NCI-H460 (cell line): ENCODE data around the gene GDPD5. TPM values are rescaled to one million over a fixed set of nuclear protein-coding genes. Genes with fewer than 3 reads are reported as not detected.
A peak's percentile ranks its signal among the peaks of the same experiment; 100 is the strongest.

Experiments
- DNase-seq: peaks from one replicate; pipeline ENCODE4 v3.0.0-alpha.2; 2016; ENCODE audit warnings: low read depth; ENCODE audit errors: extremely low read depth
- polyA plus RNA-seq: library from polyadenylated mRNA; depleted of rRNA; stranded (reverse); fragments of >200 nt; gene quantifications from 2 replicates; pipeline ENCODE4 v1.2.3, GENCODE V29; 2014; cell fraction: nucleus; rRNA removed
- total RNA-seq: library from RNA; depleted of rRNA; stranded (reverse); fragments of >200 nt; shearing (Covaris generic); gene quantifications from 2 replicates; pipeline ENCODE4 v1.2.3, GENCODE V29; 2014; rRNA removed

Gene GDPD5
- total RNA-seq, result 4.0 and 6.5 TPM in 2 replicates
- 8.4 and 9.2 TPM in 2 replicates for polyA plus RNA-seq

DNA sequence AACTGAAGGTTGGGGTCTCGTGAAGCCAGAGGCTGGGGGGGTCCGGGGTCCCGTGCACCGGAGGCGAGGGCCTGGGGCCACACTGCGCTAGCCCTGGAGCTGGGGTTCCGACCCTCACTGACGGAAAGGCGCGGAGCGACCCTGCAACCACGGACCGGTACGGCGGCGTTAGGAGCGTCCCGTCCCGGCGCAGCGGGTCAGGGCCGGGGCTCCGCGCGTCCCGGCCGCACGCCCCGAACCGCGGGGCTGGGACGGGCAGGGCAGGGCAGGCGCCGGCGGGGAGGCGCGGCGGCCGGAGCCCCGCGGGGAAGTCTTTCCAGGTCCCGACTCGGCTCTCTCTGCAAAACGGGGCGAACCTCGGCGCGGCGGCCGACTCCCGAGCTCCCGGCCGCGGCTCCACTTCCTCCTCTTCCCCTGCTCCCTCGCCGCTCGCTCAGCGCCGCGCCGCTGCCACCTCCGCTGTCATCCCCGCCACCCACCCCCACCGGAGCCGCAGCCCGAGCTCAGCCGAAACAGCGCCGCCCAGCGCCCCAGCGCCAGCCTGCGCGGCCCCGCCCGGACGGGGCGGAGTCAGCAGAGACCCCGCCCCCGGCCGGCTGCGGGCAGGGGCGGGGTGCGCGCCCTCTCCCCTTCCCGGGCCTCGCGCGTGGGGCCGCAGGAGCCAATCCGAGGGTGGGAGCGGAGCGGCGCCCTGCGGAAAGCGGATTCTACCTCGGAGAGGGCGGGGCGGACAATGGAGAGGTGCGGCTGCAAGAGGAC, at the start of gene GDPD5:
Gene GDPD5, minus strand, starts transcription at position 509 of the 759 bp plus-strand sequence. CDS start 48,206 bp downstream, outside the sequence.
- DNase-seq, result peak; percentile 64

DNA sequence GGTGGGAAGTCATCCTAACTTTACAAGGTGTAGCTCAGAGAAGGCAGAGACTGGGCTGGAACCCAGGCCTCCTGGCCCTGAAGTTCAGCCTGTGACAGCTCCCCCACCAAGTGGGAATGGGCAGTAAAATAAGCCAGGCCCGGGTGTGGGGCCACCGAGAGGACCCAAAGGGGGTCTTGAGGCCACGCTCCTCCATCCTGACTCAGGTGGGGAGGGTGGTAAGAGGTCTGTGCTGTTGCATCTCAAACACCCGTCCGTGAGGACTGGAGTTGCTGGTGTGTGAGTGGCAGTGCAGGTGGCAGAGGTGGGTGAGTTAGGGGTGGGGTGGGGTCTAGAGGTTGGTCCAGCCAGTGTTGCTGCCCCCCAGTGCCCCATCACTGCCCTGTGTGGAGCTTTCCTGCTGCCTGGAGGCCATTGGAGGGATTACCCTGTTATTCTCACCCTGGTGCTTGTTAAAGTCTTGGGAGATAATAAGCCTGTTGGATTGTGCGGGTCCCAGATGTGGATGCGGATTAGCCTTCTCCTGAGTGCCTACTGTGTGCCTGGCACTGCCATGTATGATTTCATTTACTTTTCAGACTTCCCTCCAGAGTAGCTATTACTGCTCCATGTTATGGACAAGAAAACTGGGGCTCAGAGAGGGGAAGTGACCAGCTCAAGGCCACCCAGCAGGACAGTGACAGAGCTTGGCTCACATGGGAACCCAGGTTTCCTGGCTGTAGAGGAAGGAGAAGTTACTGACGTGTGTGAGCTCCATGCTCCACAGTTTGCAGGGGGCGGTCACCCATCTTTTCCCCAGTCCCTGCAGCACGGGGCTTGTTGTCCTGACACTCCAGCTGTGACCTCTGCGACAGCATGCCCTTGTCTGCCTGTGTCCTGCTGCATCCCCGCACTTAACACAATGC, 49.2 kb upstream of the GDPD5 start:
- DNase-seq, result no peak

DNA sequence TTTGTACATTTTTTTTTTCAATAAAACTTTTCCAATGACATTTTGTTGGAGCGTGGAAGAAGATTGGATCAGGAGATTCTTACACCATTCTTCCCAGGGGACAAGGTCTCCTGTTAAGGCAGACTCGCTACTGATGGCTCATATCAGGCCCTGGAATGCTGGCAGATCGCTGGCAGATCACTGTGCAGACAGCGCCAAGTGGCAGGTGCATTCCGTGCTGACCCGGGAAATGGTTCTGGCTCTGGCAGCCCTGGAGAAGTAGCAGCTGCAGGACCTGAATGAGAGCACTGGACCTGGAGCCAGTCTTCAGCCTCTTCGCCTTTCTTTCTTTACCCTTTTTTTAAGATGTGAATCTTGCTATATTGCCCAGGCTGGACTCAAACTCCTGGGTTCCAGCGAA, 47.0 kb upstream of the GDPD5 start:
- no peak for DNase-seq

DNA sequence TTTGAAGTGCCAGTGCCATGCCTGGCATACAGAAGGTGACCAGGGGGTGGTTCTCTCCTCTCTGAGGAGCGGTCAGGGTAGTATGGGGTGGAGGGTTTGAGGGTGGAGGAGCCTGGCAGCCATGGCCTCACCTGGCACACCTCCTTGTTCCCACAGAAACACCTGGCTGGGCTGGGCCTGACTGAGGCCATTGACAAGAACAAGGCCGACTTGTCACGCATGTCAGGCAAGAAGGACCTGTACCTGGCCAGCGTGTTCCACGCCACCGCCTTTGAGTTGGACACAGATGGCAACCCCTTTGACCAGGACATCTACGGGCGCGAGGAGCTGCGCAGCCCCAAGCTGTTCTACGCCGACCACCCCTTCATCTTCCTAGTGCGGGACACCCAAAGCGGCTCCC, 45.9 kb upstream of the GDPD5 start:
- DNase-seq, result no peak

- no peak for DNase-seq
These were observed 44.9 kb upstream of the GDPD5 start for GRCh38 chr11:75570559-75571139.

DNA sequence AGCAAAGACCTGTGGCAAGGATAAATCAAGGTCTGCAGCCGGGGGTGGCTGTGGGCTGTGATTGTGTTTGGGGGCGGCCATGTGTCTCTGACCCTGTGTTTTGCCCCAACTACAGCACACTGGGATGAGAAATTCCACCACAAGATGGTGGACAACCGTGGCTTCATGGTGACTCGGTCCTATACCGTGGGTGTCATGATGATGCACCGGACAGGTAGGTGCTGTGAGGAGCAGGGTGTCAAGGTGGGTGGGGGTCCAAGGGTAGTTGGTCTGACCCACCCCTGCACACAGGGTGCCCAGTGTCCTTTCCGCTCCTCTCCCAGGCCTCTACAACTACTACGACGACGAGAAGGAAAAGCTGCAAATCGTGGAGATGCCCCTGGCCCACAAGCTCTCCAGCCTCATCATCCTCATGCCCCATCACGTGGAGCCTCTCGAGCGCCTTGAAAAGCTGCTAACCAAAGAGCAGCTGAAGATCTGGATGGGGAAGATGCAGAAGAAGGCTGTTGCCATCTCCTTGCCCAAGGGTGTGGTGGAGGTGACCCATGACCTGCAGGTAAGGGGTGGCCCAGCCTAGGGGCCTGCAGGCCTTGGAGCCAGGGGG, 43.0 kb upstream of the GDPD5 start:
- DNase-seq, result no peak

GRCh38 chr11:75567971-75568370, 42.2 kb upstream of the GDPD5 start:
- no peak for DNase-seq

DNA sequence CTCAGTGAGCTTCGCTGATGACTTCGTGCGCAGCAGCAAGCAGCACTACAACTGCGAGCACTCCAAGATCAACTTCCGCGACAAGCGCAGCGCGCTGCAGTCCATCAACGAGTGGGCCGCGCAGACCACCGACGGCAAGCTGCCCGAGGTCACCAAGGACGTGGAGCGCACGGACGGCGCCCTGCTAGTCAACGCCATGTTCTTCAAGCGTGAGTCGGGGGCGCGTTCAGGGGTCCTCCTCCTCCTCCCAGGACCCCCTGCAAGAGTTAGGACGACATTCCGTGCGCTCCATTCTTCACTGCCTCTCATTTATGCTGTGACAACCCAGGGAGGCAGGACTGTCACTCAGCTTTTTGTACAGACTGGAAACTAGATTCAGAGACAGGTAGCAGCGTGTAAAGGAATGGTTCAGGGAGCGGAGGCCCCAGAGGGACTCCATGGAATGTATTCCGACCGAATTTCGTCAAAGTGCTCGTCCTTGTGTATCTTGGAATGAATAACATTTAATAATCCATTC, 41.1 kb upstream of the GDPD5 start:
- DNase-seq, result no peak

DNA sequence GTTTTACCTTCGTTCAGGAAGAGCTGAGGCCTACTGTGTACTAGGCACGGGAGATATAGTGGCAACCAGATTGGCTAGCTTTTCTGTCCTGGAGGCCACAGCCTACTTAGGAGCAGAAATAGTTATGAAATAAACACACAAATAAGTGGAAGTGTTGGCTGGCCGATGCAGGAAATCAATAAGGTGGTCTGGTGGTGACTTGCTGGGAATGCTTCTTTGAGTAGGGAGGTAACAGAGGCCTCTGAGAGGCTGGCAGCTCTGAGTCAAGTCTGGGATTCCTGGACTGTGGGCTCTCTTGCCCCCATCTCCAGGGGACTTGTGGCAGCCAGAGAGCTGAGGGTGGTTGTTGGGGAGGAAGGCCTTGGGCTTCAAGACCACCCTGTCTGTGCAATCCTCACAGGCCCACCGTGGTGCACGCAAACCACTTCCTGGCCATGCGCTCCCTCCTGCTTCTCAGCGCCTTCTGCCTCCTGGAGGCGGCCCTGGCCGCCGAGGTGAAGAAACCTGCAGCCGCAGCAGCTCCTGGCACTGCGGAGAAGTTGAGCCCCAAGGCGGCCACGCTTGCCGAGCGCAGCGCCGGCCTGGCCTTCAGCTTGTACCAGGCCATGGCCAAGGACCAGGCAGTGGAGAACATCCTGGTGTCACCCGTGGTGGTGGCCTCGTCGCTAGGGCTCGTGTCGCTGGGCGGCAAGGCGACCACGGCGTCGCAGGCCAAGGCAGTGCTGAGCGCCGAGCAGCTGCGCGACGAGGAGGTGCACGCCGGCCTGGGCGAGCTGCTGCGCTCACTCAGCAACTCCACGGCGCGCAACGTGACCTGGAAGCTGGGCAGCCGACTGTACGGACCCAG, 40.4 kb upstream of the GDPD5 start:
- no peak for DNase-seq

DNA sequence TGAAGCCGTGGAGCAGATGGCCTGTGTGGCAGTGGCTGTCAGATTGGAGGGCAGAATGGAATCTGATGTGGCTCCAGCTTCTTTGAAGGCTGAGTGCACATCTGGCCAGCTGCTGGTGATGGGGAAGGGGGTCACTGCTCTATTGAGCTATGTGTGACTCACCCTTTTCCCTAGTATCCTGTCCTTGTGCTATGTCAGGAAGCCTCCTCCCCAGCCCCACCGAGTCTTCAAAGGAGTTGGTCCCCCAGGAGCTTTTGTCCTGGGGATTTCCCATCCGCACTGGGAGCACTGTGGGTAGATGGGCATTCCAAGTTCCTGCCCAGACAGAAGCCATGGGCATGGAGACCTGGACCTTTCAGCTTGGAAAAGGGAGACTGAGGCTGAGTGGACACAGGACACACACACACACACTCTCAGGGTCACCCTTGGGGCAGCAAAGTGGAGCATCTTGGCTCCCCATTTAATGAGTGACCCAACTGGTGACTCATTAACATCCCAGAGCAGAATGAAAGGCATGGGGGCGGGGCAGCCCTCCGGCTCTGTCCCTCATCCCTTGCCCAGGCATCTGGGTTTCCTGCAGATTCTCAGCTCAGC, 39.6 kb upstream of the GDPD5 start:
- no peak for DNase-seq

GRCh38 chr11:75563978-75564552, 38.3 kb upstream of the GDPD5 start:
- no peak for DNase-seq

DNA sequence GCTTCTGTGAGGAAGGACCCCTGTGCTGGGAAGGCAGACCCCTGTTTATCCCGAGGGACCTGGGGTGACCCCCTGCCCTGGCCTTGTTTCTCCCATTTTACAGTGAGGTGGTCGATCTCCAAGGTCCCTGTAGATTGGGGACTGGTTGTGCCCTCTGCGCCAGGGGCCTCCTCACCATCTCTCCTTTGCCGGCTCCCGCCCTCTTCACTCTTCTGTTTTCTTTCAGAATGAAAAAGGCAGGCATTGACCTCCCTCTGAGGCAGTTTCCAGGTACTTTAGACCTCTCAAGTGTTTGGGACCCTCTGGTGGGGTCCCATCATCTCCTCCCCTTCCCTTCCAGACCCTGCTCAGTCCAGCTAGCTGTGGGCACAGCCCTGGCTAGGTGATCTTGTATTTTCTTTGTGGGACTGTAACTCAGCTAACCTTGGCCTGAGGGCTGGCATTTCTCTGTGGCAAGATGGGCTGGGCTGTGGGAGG, 37.8 kb upstream of the GDPD5 start:
- no peak for DNase-seq

DNA sequence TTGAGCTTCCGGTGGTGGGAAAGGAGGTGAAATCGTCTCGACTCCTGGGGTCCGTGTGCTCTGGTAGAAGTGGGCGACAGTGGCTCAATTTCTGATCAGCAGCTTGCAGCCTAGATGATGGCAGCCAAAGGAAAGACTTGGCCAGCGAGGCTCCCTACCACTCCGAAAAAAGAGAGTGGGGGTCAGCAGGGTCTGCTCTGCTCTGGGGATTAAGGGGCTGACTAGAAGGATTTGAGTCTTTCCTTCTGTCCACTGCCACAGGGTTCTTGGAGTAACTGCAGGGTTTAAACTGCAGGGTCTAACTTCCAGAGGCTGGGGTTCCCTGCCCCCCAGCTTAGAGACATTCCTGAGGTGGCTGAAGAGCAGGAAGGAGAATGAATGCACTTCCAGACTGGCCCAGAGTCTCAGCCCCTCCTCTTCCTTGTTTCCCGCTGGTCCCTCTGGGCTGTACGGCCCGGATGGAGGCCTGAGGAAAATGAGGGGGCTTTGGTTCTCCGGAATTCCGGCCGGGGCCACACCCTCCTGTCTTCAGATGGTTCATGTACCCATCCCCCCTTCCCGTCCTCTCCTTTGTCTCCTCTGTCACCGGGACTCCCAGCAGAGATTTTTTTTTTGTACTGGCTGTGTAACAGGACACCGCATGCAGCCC, 37.2 kb upstream of the GDPD5 start:
- DNase-seq, result peak; percentile 31

GRCh38 chr11:75562048-75562835, 36.5 kb upstream of the GDPD5 start, which contains the start of gene SERPINH1:
TSS of gene SERPINH1 (plus strand) at chr11:75562253. CDS start at chr11:75566350, 4,097 bp downstream.
- peak; percentile 71 for DNase-seq

- DNase-seq, result no peak
These were observed 35.8 kb upstream of the GDPD5 start for GRCh38 chr11:75561426-75562047.

DNA sequence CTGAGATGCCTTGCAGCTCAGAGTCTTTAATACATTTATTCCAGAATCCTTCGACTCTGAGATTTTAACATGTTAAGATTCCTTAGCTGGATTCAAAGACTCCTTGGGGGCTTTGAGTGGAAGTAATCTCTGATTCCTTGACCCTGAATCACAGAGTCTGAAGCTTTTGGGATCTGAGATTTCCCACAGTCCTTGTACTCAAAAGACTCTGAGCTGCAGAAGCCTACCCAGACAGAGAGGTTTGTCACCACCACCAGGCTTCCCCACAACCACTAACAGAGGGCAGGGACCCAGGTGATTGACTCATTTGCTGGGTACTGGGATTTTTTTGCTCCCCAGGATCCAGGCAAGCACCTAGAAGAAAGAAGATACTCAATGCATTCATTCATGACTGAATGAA, 34.9 kb upstream of the GDPD5 start:
- DNase-seq, result no peak
